EH (cell line): ENCODE measurements around the gene CD101.

Experiments used
- DNase-seq: peaks from one replicate; pipeline ENCODE4 v3.0.0-alpha.2; 2015; ENCODE audit warnings: low read depth

The CD101 gene

GRCh38 chr1:117014209-117014608 lies 12.6 kb downstream of the CD101 start:
- DNase-seq: no peak

- DNase-seq: no peak
Measured at GRCh38 chr1:117015724-117016123, 14.2 kb downstream of the CD101 start.

- DNase-seq: no peak
Measured at GRCh38 chr1:117017062-117017461, 15.5 kb downstream of the CD101 start.

DNA sequence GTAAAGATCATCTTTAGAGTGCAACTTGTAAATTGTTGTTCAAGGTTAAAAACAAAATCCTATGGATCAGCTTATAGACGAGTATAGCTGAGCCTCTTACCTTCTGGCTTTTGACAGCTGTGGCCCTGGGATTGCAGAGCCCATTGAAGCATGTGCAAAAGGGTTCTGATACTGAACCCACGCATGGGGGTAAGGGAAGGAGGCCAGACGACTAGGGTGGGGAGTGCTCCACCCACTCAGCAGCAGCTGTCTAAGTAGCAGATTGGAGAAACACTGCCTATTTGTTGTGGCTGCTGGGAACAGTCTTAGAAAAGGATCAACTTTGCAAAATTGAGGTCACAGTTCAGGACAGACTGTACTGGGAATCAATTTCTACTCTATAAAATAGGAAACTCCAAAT lies 16.1 kb downstream of the CD101 start:
- DNase-seq: no peak

- no peak for DNase-seq
Measured at GRCh38 chr1:117020526-117021156, 19.1 kb downstream of the CD101 start.

DNA sequence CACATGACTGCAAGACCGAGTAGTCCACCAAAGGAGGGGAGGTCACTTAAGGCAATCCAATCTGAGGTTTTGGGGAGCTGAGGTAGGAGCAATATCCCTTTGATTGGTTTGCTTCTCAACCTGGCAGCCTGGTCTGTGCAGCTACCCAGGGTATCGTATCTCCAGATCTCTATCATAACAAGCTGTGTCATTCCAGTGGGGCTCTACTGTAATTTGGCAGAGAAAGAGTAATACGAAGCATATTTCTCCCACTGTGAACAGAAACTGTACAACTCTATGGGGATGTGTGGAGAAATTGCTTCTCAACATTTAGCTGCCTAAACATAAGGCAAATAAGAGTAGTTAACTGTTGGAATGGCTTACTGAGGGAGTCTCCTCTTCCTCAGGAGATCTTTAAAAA lies 20.6 kb downstream of the CD101 start:
- DNase-seq: no peak

DNA sequence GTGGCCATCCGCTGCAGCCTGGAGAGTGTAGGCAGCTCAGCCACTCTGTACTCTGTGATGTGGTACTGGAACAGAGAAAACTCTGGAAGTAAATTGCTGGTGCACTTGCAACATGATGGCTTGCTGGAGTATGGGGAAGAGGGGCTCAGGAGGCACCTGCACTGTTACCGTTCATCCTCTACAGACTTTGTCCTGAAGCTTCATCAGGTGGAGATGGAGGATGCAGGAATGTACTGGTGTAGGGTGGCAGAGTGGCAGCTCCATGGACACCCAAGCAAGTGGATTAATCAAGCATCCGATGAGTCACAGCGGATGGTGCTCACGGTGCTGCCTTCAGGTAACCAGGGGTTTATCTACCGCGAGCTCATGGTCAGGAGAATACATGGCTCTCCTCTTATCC lies 24.0 kb downstream of the CD101 start:
- no peak for DNase-seq

GRCh38 chr1:117026361-117026760 lies 24.8 kb downstream of the CD101 start:
- peak; percentile 20 for DNase-seq

DNA sequence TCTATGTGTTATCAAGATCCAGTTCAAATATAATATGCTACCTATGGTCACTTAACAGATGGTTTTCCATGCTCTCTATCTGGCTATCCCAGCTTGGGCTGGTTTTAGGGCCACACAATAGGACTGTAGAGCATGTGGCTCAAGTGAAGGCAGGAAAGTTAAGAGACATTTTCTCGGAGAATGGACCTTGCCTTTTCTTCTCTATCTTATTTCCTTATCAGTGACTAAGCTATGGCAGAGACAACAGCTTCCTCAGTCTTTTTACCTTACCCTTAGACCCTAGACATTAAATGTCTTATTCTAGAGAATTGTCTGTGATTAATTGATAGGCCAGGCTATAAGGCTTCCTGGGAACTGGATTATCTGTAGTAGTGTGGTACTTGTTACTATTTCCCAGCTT lies 28.1 kb downstream of the CD101 start:
- no peak for DNase-seq

DNA sequence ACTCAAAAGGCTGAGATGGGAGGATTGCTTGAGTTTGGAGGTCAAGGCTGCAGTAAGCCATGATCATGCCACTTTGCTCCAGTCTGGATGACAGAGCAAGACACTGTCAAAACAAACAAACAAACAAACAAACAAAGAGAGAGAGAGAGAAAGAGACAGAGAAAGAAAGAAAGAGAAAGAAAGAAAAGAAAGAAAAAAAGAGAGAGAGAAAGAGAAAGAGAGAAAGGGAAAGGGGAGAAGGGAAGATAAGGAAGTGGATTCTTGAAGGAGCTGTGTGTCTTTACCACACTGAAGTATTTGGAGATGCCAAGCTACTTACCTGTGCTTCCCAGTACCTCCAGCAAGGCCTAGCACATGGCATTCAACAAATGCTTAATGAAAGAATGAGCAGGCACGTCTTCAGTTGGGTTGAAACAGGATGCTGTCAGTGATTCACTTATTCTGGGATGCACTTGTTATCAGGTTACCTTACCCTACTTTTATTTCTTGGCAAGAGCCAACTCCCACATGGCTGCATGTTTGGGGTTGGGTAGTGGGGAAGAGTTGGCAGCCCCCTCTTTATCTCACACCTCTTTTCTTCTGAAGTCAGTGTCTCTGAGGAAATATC lies 28.8 kb downstream of the CD101 start:
- DNase-seq: no peak

GRCh38 chr1:117032266-117032665 lies 30.7 kb downstream of the CD101 start:
- DNase-seq: no peak

DNA sequence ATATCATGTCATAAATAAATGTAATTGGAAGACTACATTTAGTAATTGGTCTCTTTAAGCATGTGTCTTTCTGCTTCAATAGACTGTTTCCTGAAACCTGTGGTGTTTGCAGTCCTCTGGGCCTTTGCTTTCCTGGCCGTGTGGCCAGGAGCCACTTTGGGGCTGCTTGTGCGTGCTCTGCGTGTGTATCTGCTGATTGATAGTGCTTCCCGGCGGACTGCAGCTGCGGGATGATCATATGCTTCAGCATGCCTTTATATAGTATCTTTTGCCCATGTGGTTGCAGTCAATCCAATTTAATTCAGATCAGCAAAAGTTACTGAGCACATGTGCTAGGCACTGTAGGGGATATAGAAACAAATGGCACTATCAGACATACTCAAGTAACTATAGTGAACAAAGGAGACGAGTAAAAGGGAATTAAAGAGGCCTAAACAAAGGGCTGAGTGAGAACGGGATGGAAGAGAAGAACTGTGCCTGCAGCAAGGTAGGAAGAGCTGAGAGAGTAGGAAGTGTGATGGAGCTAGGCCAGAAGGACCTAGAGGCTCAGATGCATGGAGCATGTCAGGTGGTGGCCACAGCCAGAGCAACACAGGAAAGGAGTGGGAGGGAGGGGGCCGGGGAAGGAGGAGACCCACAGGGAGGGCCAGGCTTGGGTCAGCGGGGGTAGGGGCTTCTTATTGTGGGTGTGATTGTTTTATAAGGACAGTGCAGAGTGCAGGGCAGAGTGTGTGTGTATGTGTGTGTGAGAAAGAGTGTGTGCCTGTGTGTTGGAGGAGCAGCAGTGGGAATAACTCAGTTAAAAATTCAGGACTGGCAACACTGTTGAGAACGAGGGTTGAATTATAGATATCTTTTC lies 31.4 kb downstream of the CD101 start:
- no peak for DNase-seq

GRCh38 chr1:117033772-117034171 lies 32.2 kb downstream of the CD101 start:
- no peak for DNase-seq

DNA sequence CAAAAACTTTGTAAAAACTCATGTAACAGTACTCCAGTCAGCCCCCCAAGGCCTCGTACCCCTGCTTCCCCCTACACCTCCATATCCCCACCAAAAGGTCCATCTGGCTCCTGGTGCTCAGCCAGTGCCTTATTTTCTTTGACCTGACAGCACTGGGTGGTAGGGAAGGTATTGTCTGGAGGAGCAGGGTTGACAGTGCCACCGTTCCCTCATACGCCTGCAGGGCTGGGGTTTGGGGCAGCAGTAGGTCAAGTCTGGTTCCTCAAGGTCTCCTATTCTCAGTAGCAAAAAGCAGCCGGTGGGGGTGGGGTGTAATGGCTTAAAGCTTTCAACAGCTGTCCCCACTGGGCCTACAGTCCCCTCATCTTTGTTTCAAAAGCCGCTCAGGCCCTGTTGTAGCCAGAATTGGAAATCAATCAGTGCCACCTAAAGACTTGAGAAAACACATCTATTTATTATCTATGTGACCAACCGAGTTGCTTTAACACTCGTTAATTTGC lies 33.3 kb downstream of the CD101 start:
- DNase-seq: no peak

DNA sequence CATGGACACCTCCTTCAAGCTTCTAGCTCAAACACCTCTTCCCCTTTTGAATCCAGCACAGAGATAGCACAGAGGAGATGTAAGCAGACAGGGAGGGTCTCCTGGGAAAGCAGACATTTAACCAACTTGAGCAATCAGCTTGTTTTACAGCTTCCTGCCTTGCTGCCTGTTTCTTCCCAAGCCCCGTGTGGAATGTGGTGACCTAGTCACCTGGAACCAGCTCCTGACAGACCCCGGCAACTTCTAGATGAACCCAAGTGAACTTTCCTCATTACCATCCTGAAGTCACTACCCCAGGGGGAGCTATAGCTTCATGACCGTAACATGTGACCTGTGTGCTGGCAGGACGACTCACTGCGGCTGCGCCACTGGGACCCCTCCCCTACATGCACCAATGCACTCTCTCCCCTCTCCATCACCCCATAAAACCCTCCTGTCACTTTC lies 34.5 kb downstream of the CD101 start:
- no peak for DNase-seq

GRCh38 chr1:117037802-117038201 lies 36.2 kb downstream of the CD101 start:
- no peak for DNase-seq

GRCh38 chr1:117038236-117038635 lies 36.7 kb downstream of the CD101 start:
- no peak for DNase-seq

DNA sequence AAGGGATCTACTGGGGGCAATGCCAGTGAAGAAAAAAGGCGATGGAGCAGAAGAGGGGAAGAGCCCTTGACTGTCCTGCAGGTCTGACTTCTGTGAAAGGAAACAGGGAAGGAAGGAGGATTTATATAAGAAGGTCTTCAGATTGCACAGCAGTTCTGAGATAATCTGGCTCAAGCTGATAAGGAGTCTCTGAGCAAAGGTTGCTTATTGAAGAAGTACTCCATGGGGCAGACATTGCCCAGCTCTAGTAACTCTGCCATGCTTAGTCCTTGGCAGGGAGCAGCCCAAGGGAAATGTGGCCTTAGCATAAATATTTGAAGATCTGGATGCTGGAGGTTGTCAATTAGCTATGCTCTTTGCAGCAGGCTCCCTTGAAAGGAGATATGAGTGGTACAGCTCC lies 42.7 kb downstream of the CD101 start:
- DNase-seq: no peak

DNA sequence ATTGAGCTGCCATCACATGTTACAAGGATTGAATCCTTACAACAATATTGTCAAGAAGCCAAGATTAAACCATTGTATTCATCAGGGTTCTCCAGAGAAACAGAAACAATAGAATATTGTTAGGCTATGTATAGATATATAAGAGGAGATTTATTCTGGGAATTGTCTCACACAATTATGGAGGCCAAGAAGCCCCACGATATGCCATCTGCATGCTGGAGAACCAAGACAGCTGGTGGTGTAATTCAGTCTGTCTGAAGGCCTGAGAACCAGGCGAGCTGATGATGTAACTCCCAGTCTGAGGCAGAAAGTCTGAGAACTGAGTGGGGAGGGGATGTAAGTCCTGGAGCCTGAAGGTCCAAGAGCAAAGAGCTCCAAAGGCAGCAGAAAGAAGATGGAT lies 44.1 kb downstream of the CD101 start:
- no peak for DNase-seq

DNA sequence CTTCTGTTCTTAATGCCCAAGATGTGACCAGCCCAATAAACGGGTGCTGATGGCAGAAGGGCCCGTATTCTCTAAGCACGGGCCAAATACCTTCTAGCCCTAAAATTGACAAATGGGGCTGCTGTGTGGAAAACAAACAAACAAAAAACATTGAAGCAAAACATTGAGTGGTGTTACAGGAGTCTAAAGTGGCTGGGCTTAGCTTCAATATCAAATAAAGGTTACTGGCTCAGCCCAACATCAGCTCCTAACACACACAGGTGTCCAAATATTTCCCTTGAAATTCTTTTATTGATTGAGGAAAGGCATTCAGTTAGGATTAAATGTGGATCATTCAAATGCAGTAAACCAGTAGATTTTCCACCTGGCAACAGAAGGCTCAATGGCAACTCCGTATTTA lies 45.2 kb downstream of the CD101 start:
- DNase-seq: no peak

DNA sequence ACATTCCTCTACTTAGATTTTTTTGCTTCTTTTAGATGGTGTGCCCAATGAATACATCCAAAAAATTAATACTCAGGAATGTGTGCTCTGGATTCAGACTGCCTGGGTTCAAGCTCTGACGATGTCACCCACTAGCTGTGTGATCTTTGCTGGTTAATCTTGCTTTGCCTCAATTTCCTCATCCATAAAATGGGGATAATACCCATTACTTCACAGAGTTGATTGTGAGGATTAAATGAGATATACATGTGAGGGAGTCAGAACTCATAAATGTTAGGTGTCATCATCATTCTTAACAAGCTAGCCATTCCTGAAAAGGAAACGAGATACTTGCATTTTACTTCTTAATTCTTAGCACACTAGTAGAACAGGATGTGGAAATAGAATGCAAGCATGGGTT lies 45.7 kb downstream of the CD101 start:
- no peak for DNase-seq

DNA sequence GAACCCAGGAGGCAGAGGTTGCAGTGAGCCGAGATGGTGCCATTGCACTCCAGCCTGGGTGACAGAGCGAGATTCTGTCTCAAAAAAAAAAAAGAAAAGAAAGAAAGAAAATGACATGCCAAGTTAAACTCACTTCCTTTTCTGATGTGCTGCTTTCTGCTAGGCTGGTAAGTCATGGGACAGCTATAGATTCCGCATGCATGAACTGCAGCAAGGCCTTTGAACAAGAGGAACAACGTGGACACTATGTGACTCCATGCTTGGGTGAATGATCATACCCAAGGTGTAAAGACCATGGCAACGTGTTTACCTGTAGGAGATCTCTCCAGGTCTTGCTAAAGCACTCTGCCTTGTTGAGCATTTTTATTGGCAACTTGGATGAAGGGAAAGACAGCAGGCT lies 48.3 kb downstream of the CD101 start:
- DNase-seq: no peak
